CD14-positive monocyte (primary cell): ENCODE measurements around the gene ACBD6. TPM values are rescaled to one million over a fixed set of nuclear protein-coding genes. Genes with fewer than 3 reads are reported as not detected.
A peak's percentile ranks its signal among the peaks of the same experiment; 100 is the strongest.

Source experiments
- DNase-seq, 3 donors: peaks; one replicate each; pipeline ENCODE4 v3.0.0-alpha.2; 2011 to 2022
- H2AFZ ChIP-seq: 2 replicates; pipeline ENCODE4 v1.6.0; 2012; ENCODE audit warnings: mild to moderate bottlenecking, low read depth, low read length, inconsistent platforms; ENCODE audit not compliant: insufficient read depth, poor library complexity, severe bottlenecking
- H3K27ac ChIP-seq, 2 donors: 1 replicate in 1 of 2; 2 replicates in 1 of 2; pipeline ENCODE4 v1.5.1; 2012 to 2013; ENCODE audit warnings: low read length in 2 of 2, control low read depth in 1 of 2, inconsistent platforms in 1 of 2, low read depth in 1 of 2, mild to moderate bottlenecking in 1 of 2
- H3K27me3 ChIP-seq, 2 donors: one replicate each; pipeline versions ENCODE4 v1.6.0 to v1.6.1; 2011 to 2013; ENCODE audit warnings: low read length in 2 of 2; ENCODE audit not compliant: control insufficient read depth in 2 of 2, insufficient read depth in 2 of 2
- H3K36me3 ChIP-seq, 2 donors: replicated peaks in 1 of 2; 1 replicate in 1 of 2; 2 replicates in 1 of 2; pipeline versions ENCODE4 v1.5.1 to v1.6.1; 2012 to 2013; ENCODE audit warnings: low read length in 2 of 2, control low read depth in 1 of 2, inconsistent platforms in 1 of 2, mild to moderate bottlenecking in 1 of 2; ENCODE audit not compliant: insufficient read depth in 2 of 2, control insufficient read depth in 1 of 2
- H3K4me1 ChIP-seq, 2 donors: 1 replicate in 1 of 2; 2 replicates in 1 of 2; pipeline versions ENCODE4 v1.5.1 to v1.6.1; 2012 to 2013; ENCODE audit warnings: low read length in 2 of 2, control low read depth in 1 of 2, inconsistent platforms in 1 of 2, mild to moderate bottlenecking in 1 of 2, moderate library complexity in 1 of 2; ENCODE audit not compliant: insufficient read depth in 2 of 2, control insufficient read depth in 1 of 2
- H3K4me2 ChIP-seq: replicated peaks from 2 replicates; pipeline ENCODE3; 2012; ENCODE audit warnings: low read length, moderate library complexity, mild to moderate bottlenecking; ENCODE audit not compliant: poor library complexity, severe bottlenecking; ENCODE audit errors: extremely low read depth
- H3K4me3 ChIP-seq, 3 experiments: fragments of 200-600 bp in 1 of 3; sonication (generic) in 1 of 3; replicated peaks in 1 of 3; 1 replicate in 2 of 3; 2 replicates in 1 of 3; pipeline ENCODE4 v1.5.1; 2011 to 2013; ENCODE audit warnings: low read length in 3 of 3, mild to moderate bottlenecking in 3 of 3, control low read depth in 2 of 3, low read depth in 2 of 3, inconsistent platforms in 1 of 3, moderate library complexity in 1 of 3
- H3K79me2 ChIP-seq: 2 replicates; pipeline ENCODE4 v1.6.0; 2012; ENCODE audit warnings: mild to moderate bottlenecking, control low read depth, inconsistent platforms, low read length, moderate library complexity; ENCODE audit not compliant: insufficient read depth
- H3K9ac ChIP-seq: 2 replicates; pipeline ENCODE4 v1.6.0; 2017; ENCODE audit warnings: low read length, mild to moderate bottlenecking; ENCODE audit not compliant: insufficient read depth, poor library complexity, severe bottlenecking
- H3K9me3 ChIP-seq, 2 donors: replicated peaks in 1 of 2; 1 replicate in 1 of 2; 2 replicates in 1 of 2; pipeline versions ENCODE4 v1.5.1 to v1.6.1; 2012 to 2013; ENCODE audit warnings: low read length in 2 of 2, control low read depth in 1 of 2; ENCODE audit not compliant: control insufficient read depth in 1 of 2, insufficient read depth in 1 of 2
- H4K20me1 ChIP-seq: 2 replicates; pipeline ENCODE4 v1.6.0; 2012; ENCODE audit warnings: mild to moderate bottlenecking, low read length, control low read depth, moderate library complexity; ENCODE audit not compliant: insufficient read depth
- H3K27ac Mint-ChIP-seq, 7 donors: one replicate each; pipeline ENCODE4 v1.8.0; 2020; ENCODE audit warnings: mild to moderate bottlenecking in 7 of 7, mixed read lengths in 7 of 7, moderate library complexity in 6 of 7, inconsistent platforms in 2 of 7
- H3K27me3 Mint-ChIP-seq, 3 donors: one replicate each; pipeline ENCODE4 v1.8.0; 2021 to 2022; ENCODE audit warnings: low read depth in 3 of 3, mild to moderate bottlenecking in 3 of 3, mixed read lengths in 3 of 3, moderate library complexity in 3 of 3, inconsistent platforms in 1 of 3
- H3K36me3 Mint-ChIP-seq, 2 donors: one replicate each; pipeline ENCODE4 v1.8.0; 2020; ENCODE audit warnings: mixed read lengths in 2 of 2, inconsistent platforms in 1 of 2, mild to moderate bottlenecking in 1 of 2
- H3K4me1 Mint-ChIP-seq: one replicate; pipeline ENCODE4 v1.8.0; 2020; ENCODE audit warnings: mild to moderate bottlenecking, mixed read lengths
- H3K4me3 Mint-ChIP-seq, 2 donors: one replicate each; pipeline ENCODE4 v1.8.0; 2020; ENCODE audit warnings: mild to moderate bottlenecking in 2 of 2, mixed read lengths in 2 of 2, moderate library complexity in 1 of 2
- H3K9me3 Mint-ChIP-seq, 7 donors: one replicate each; pipeline ENCODE4 v1.8.0; 2020 to 2022; ENCODE audit warnings: mixed read lengths in 7 of 7, mild to moderate bottlenecking in 6 of 7, moderate library complexity in 6 of 7, inconsistent platforms in 2 of 7
- CTCF ChIP-seq: fragments of 200-600 bp; IDR thresholded peaks from one replicate; pipeline ENCODE4 v1.8.0; 2022; ENCODE audit warnings: antibody characterized with exemption, mild to moderate bottlenecking
- WGBS: methylation state at CpG from one replicate; pipeline ENCODE4 v1.1.5; 2013; ENCODE audit warnings: missing lambda C conversion rate; ENCODE audit not compliant: insufficient coverage; 5-methylcytosine and 5-hydroxymethylcytosine counted together
- intact Hi-C, 2 donors: fragments of 100-400 bp; cut with micrococcal nuclease; formaldehyde crosslinking; loops; one replicate each; pipeline versions ENCODE4 v1.15.0 to v1.15.1; 2023
- polyA plus RNA-seq, 3 donors: library from polyadenylated mRNA; depleted of rRNA in 1 of 3; unstranded in 2 of 3; stranded (reverse) in 1 of 3; fragments of 300-500 nt in 2 of 3; fragments of >200 nt in 1 of 3; fragmentation: Illumina TruSeq in 2 of 3; gene quantifications; 1 replicate in 2 of 3; 2 replicates in 1 of 3; pipeline ENCODE4 v1.2.3, GENCODE V29; 2012 to 2021

ACBD6 gene
- polyA plus RNA-seq, 3 donors, result 19.3 to 35.3 (median 19.7) TPM

- H3K9ac ChIP-seq, result peak overlapping the region; percentile 23
- no peaks in the 10 kb centered on the region for H3K9me3 Mint-ChIP-seq
- H3K9me3 ChIP-seq, result no peaks in the 10 kb centered on the region
- H3K27me3 ChIP-seq, result no peaks in the 10 kb centered on the region
- H3K27ac Mint-ChIP-seq, result peak overlapping the region; percentile 90 to 97 (median 94)
- peaks cover 35% of the 10 kb centered on the region for H3K4me1 Mint-ChIP-seq
- peak overlapping the region; percentile 85 to 90 for H3K27ac ChIP-seq
- intact Hi-C loops, result loop anchor here in 1 of 2 donors (10.0 kb wide), 1 partner anchor 127 kb away; no protein-coding TSS in a partner anchor
- H3K4me3 Mint-ChIP-seq, result peak overlapping the region in 1 of 2 donors; percentile 31
- H3K4me2 ChIP-seq, result peak overlapping the region; percentile 47
- no peaks in the 10 kb centered on the region for H3K79me2 ChIP-seq
- no peaks in the 10 kb centered on the region for H4K20me1 ChIP-seq
- WGBS, result no CpG with 5 or more reads among the region's 1 CpG
- DNase-seq, result peak; percentile 39 to 79 (median 75)
- H2AFZ ChIP-seq, result peak overlapping the region; percentile 21
- H3K27me3 Mint-ChIP-seq, result no peaks in the 10 kb centered on the region
- H3K4me1 ChIP-seq, result peaks cover 29 to 49% of the 10 kb centered on the region in 2 donors
- H3K4me3 ChIP-seq, result peak overlapping the region in 1 of 3 experiments; percentile 33
- H3K36me3 Mint-ChIP-seq, result peaks cover 5 to 9% of the 10 kb centered on the region in 2 donors
- no peak for TF ChIP-seq CTCF
- H3K36me3 ChIP-seq, result no peaks in the 10 kb centered on the region
Measured at GRCh38 chr1:180402001-180402400, 100.4 kb downstream of the ACBD6 start.

- Histone ChIP-seq H3K9me3 (no peaks in the 10 kb centered on the region), H3K4me1 (peaks cover 38 to 55% of the 10 kb centered on the region in 2 donors), H3K4me3 (peak overlapping the region in 2 of 3 experiments; percentile 12 to 42), H3K27me3 (no peaks in the 10 kb centered on the region), H3K4me2 (peak overlapping the region; percentile 63), H3K79me2 (peaks cover 18% of the 10 kb centered on the region), H3K27ac (peak overlapping the region; percentile 79 to 84), H2AFZ (peak overlapping the region; percentile 38), H3K36me3 (no peaks in the 10 kb centered on the region), H3K9ac (peak overlapping the region; percentile 38), H4K20me1 (no peaks in the 10 kb centered on the region)
- Mint-ChIP-seq H3K4me1 (peaks cover 35% of the 10 kb centered on the region), H3K27ac (peak overlapping the region; percentile 91 to 98 (median 96)), H3K4me3 (peak overlapping the region in 1 of 2 donors; percentile 57), H3K36me3 (peaks cover 6 to 13% of the 10 kb centered on the region in 2 donors), H3K9me3 (peaks cover 0 to 3% (median 0%) of the 10 kb centered on the region in 7 donors), H3K27me3 (peaks cover 0 to 1% (median 0%) of the 10 kb centered on the region in 3 donors)
- WGBS, result no CpG with 5 or more reads among the region's 4 CpGs
- TF ChIP-seq CTCF, result no peak
- intact Hi-C loops, result no loop called here
- DNase-seq, result peak; percentile 76 to 96 (median 86)
Measured at GRCh38 chr1:180397175-180397574, 105.2 kb downstream of the ACBD6 start.
